ENCODE measurements around the gene TRIB2. TPM values are rescaled to one million over a fixed set of nuclear protein-coding genes. Genes with fewer than 3 reads are reported as not detected.

The TRIB2 gene
- polyA plus RNA-seq, 3 donors = 0.29 to 2.6 (median 0.51) TPM

GRCh38 chr2:12711339-12711738 is 5.4 kb upstream of the TRIB2 start:
- no peak overlapping the region for H3K27ac ChIP-seq (ENCODE audit: low read depth in 1 of 2, low read length in 2 of 2)
- H3K4me1 ChIP-seq (ENCODE audit: control insufficient read depth in 1 of 2, insufficient read depth in 2 of 2, low read length in 2 of 2) = peaks cover 4 to 7% of the 10 kb centered on the region in 2 donors
- no peak overlapping the region for H2AFZ ChIP-seq (ENCODE audit: insufficient read depth, low read depth, low read length, poor library complexity, severe bottlenecking)
- H3K9ac ChIP-seq (ENCODE audit: insufficient read depth, low read length, poor library complexity, severe bottlenecking) = no peak overlapping the region
- no peak overlapping the region for H3K4me2 ChIP-seq (replicated peaks; ENCODE audit: extremely low read depth, low read length, poor library complexity, severe bottlenecking)
- no peak for TF ChIP-seq CTCF (IDR thresholded peaks at IDR 0.05)
- intact Hi-C loops (cut with micrococcal nuclease) = loop anchor here in 1 of 2 donors (10.0 kb wide), 1 partner anchor 267 kb away; no protein-coding TSS in a partner anchor
- H3K9me3 ChIP-seq (replicated peaks in 1 of 2; ENCODE audit: control insufficient read depth in 1 of 2, insufficient read depth in 1 of 2, low read length in 2 of 2) = no peaks in the 10 kb centered on the region
- H3K4me1 Mint-ChIP-seq = peaks cover 8% of the 10 kb centered on the region
- H3K27me3 ChIP-seq (ENCODE audit: control insufficient read depth in 2 of 2, insufficient read depth in 2 of 2, low read length in 2 of 2) = peaks cover 13 to 22% of the 10 kb centered on the region in 2 donors
- no peak overlapping the region for H3K4me3 ChIP-seq (replicated peaks in 1 of 3; ENCODE audit: low read depth in 2 of 3, low read length in 3 of 3)
- no peak overlapping the region for H3K4me3 Mint-ChIP-seq
- no peaks in the 10 kb centered on the region for H3K36me3 ChIP-seq (replicated peaks in 1 of 2; ENCODE audit: control insufficient read depth in 1 of 2, insufficient read depth in 2 of 2, low read length in 2 of 2)
- H3K27me3 Mint-ChIP-seq (ENCODE audit: low read depth in 3 of 3) = peaks cover 10 to 26% (median 20%) of the 10 kb centered on the region in 3 donors
- H3K9me3 Mint-ChIP-seq = peaks cover 0 to 5% (median 0%) of the 10 kb centered on the region in 7 donors
- no CpG with 5 or more reads among the region's 1 CpG for WGBS (ENCODE audit: insufficient coverage)
- no peak for DNase-seq
- H4K20me1 ChIP-seq (ENCODE audit: insufficient read depth, low read length) = no peaks in the 10 kb centered on the region
- H3K27ac Mint-ChIP-seq = no peak overlapping the region
- no peaks in the 10 kb centered on the region for H3K79me2 ChIP-seq (ENCODE audit: insufficient read depth, low read length)
- peaks cover 0 to 5% of the 10 kb centered on the region in 2 donors for H3K36me3 Mint-ChIP-seq

- no peaks in the 10 kb centered on the region for H3K79me2 ChIP-seq (ENCODE audit: insufficient read depth, low read length)
- no peak overlapping the region for H3K27ac ChIP-seq (ENCODE audit: low read depth in 1 of 2, low read length in 2 of 2)
- H3K36me3 ChIP-seq (replicated peaks in 1 of 2; ENCODE audit: control insufficient read depth in 1 of 2, insufficient read depth in 2 of 2, low read length in 2 of 2) = no peaks in the 10 kb centered on the region
- H3K27me3 Mint-ChIP-seq (ENCODE audit: low read depth in 3 of 3) = peaks cover 16 to 41% (median 32%) of the 10 kb centered on the region in 3 donors
- H3K9ac ChIP-seq (ENCODE audit: insufficient read depth, low read length, poor library complexity, severe bottlenecking) = no peak overlapping the region
- DNase-seq = no peak
- peaks cover 15 to 33% of the 10 kb centered on the region in 2 donors for H3K27me3 ChIP-seq (ENCODE audit: control insufficient read depth in 2 of 2, insufficient read depth in 2 of 2, low read length in 2 of 2)
- peaks cover 0 to 14% (median 4%) of the 10 kb centered on the region in 7 donors for H3K9me3 Mint-ChIP-seq
- no peaks in the 10 kb centered on the region for H4K20me1 ChIP-seq (ENCODE audit: insufficient read depth, low read length)
- peaks cover 12 to 18% of the 10 kb centered on the region in 2 donors for H3K4me1 ChIP-seq (ENCODE audit: control insufficient read depth in 1 of 2, insufficient read depth in 2 of 2, low read length in 2 of 2)
- no peak for TF ChIP-seq CTCF (IDR thresholded peaks at IDR 0.05)
- intact Hi-C loops (cut with micrococcal nuclease) = loop anchor here in 1 of 2 donors (10.0 kb wide), 1 partner anchor 268 kb away; no protein-coding TSS in a partner anchor
- H3K9me3 ChIP-seq (replicated peaks in 1 of 2; ENCODE audit: control insufficient read depth in 1 of 2, insufficient read depth in 1 of 2, low read length in 2 of 2) = no peaks in the 10 kb centered on the region
- H2AFZ ChIP-seq (ENCODE audit: insufficient read depth, low read depth, low read length, poor library complexity, severe bottlenecking) = no peak overlapping the region
- no peak overlapping the region for H3K4me3 ChIP-seq (replicated peaks in 1 of 3; ENCODE audit: low read depth in 2 of 3, low read length in 3 of 3)
- no peak overlapping the region for H3K4me2 ChIP-seq (replicated peaks; ENCODE audit: extremely low read depth, low read length, poor library complexity, severe bottlenecking)
- peaks cover under 1 to 5% of the 10 kb centered on the region in 2 donors for H3K36me3 Mint-ChIP-seq
- H3K4me3 Mint-ChIP-seq = no peak overlapping the region
- WGBS (ENCODE audit: insufficient coverage) = no CpG with 5 or more reads among the region's 8 CpGs
- peaks cover 19% of the 10 kb centered on the region for H3K4me1 Mint-ChIP-seq
- no peak overlapping the region for H3K27ac Mint-ChIP-seq
Measured at GRCh38 chr2:12712881-12713280, 3.9 kb upstream of the TRIB2 start.
